GM12892 (cell line): ENCODE measurements around the gene VDR.

Experiments
- DNase-seq: peaks from one replicate; pipeline ENCODE4 v3.0.0; 2011; ENCODE audit not compliant: insufficient read length
- FAIRE-seq: peaks from 2 replicates; lab custom pipeline; 2011; peaks lifted over from hg19 to GRCh38; lab: Jason Lieb, UNC
- POLR2A ChIP-seq: IDR thresholded peaks from 2 replicates; pipeline ENCODE4 v1.6.1; 2011; ENCODE audit warnings: low read depth, low read length, control low read depth
- POLR2AphosphoS5 ChIP-seq: IDR thresholded peaks from 2 replicates; pipeline ENCODE4 v1.6.1; 2011; ENCODE audit warnings: low read depth, low read length, control low read depth
- TAF1 ChIP-seq: IDR thresholded peaks from 2 replicates; pipeline ENCODE4 v1.6.1; 2011; ENCODE audit warnings: low read depth, mild to moderate bottlenecking, control low read depth, low read length, borderline replicate concordance

VDR gene

DNA sequence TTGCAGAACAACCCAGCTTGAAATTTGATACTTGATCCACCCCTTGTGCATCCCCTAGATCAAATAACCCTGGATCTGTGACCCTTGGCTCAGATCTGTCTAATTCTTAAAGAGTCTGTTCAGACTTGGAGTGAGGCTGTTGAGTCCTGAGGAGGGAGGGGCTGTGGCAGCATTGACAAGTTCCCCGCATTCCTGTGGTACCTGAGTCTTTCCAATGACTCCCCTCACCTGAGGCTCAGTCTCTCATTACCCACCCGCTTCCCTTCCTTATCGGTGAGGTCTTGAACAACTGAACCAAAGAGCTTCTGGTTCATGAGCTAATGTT, 69.0 kb downstream of the VDR start:
- TF ChIP-seq POLR2A (no peak), TAF1 (no peak)
- FAIRE-seq, result peak; percentile 5
- no peak for DNase-seq

DNA sequence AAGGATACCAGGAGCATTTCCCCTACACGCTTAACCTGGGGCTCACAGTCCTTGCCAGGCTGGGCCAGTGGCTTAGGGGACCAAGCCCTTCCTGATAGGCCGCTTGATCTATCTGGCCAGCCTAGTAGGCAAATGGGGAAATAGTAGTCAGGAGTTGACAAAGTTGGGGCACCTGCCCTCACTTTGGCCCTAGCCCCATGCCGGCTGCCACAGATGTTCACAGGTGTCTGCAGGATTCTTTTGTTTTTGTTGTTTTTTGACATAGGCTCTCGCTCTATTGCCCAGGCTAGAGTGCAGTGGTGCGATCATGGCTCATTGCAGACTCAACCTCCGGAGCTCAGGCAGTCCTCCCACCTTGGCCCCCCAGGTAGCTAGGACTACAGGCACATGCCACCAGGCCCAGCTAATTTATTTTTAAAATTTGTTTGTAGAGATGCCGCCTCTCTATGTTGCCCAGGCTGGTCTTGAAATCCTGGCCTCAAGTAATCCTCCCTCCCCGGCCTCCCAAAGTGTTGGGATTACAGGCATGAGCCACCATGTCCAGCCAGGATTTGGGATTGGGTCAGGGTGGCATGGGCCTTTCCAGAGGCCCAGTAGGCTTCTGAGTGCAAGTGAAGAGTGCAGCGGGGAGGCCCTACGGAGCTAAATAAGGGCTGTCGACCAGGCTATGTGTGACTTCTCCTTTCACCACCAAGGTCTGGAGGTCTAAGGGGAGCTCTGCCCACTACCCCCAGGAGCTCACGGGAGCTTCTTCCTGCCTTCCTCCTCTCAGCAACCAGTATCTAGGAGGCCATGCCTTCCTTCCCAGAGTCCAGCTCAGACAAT, 69.6 kb downstream of the VDR start:
- DNase-seq (no peak), FAIRE-seq (no peak)
- TF ChIP-seq POLR2AphosphoS5, result no peak
- no peak for TF ChIP-seq POLR2A
- TF ChIP-seq TAF1, result no peak

DNA sequence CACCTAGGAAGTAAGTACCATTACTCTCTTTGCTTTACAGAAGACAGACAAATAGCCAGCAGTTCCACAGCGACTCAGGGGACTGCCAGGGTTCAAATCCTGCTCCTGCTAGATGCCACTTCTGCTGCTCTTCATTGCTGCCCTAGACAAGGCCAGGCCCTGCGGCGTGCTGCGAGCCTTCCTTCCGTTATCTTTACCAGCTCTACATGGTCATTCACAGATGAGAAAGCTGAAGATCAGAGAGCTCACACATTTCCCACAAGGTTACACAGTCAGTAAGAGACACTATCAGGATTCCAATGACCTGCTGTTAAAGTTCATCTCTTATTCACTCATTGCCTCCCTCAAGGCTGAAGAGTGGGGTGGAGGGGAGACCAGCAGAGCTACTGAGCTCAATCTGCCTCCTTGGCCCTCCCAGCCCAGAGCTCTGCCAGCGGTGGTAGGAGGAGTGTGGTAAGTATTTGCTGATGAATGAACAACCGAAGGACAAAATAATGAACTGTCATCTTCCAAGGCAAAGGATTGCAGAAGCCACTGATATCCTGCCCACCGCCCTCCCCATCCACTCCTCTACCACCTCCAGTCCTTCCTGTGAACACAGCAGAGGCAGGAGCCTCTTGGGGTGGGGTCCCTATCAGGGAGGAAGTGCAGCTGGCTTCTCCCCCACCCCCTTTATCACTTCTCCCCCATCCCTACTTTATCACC, 70.4 kb downstream of the VDR start:
- DNase-seq (no peak), FAIRE-seq (no peak)
- TF ChIP-seq POLR2A, result no peak
- no peak for TF ChIP-seq TAF1
- TF ChIP-seq POLR2AphosphoS5, result no peak

DNA sequence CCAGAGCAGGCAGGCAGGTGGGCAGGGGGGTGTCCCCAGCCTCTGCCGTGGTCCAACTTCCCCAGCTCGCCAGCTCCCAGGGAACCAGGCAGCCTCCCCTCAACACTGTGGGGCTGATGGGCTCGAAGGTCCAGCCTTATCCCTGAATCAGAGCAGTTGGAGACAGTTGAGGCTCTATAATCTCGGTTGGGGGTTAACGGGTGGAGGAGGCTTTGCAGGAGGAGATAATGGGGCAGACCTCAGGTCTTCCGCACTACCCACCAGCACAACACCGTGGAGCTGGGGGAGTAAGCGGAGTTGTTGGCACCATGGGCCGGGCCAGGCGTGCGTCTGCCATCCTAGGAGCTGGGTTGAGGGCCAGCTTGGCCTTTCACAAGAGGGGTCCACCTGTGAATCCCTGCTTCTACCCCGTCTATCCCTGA, 71.2 kb downstream of the VDR start:
- FAIRE-seq, result no peak
- no peak for DNase-seq
- TF ChIP-seq POLR2AphosphoS5, result no peak
- TF ChIP-seq TAF1, result no peak
- no peak for TF ChIP-seq POLR2A

DNA sequence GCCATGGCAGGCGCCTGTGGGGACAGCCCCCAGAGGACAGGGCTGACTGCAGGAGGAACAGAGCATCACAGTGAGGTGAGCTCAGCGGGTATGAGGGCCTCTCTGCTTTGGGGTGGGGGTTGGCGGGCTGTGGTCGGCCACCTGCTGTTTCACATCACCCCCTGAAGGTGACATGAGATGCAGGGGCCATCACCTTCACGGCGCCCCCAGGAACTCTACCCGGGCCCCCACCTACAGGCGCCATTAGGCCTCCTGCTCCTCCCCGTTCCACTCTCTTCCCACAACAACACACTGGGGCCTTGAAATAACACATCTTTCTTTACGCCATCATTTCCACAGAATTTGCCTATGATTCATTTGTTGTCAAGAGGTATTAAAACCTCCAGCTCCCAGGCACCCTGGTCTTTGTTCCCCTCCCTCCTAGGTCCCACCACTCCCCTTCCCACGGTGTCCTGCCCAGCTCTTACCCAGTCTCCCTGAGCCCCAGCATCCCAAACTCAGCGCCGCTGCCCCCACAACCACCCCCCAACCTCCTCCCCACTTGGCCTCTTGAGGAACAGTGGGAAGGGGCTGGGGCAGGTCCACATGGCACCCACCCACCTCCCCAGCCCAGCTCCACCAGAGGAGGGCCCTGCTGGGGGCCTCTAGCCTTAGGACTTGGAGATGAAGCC, 72.4 kb downstream of the VDR start:
- FAIRE-seq (peak; percentile 62), DNase-seq (peak; percentile 34)
- TF ChIP-seq TAF1, result no peak

DNA sequence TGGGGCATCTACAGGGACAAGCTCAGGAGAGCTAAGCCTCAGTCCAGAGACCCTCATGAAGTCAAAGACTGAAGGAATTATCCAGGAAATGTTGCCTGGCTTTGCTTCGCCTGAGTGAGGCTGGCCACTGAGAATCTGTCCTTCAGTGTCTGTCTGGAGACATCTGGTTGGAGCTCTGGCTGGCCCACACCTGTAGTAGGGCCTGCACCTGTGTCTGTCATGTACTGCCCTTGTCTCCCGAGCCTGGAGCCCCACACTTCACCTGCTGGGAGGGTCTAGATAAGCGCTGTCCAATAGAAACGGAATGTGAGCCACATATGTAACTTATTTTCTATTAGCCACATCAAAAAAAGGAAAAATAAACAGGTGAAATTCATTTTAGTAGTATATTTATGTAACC, 75.2 kb downstream of the VDR start:
- no peak for FAIRE-seq
- DNase-seq, result no peak
- TF ChIP-seq TAF1 (no peak), POLR2A (no peak), POLR2AphosphoS5 (no peak)

DNA sequence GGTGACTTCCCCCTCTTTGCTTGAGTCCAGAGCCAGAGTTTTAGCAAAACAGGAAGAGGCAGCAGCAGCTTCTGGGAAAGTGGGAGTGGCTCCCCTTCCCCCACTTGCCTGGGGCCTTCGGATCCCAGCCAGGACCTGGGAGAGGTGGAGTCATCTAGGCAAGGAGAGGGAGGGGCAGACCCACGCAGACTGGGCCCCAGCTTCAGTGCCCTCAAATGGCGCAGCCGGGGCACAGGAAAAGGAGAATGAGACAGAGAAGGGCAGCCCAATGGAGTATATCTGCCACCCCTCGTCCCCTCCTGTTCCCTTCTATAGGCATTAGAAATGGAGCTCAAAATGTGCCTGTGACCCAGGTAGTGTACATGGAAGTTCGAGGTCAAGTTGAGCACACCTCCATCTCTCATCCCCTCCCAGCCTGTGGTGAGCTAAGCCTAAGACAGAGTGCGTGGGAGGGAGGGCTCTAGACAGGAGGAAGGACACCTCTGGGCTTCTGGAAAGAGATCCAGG, 75.8 kb downstream of the VDR start:
- FAIRE-seq (no peak), DNase-seq (no peak)
- TF ChIP-seq TAF1 (no peak), POLR2AphosphoS5 (no peak), POLR2A (no peak)

DNA sequence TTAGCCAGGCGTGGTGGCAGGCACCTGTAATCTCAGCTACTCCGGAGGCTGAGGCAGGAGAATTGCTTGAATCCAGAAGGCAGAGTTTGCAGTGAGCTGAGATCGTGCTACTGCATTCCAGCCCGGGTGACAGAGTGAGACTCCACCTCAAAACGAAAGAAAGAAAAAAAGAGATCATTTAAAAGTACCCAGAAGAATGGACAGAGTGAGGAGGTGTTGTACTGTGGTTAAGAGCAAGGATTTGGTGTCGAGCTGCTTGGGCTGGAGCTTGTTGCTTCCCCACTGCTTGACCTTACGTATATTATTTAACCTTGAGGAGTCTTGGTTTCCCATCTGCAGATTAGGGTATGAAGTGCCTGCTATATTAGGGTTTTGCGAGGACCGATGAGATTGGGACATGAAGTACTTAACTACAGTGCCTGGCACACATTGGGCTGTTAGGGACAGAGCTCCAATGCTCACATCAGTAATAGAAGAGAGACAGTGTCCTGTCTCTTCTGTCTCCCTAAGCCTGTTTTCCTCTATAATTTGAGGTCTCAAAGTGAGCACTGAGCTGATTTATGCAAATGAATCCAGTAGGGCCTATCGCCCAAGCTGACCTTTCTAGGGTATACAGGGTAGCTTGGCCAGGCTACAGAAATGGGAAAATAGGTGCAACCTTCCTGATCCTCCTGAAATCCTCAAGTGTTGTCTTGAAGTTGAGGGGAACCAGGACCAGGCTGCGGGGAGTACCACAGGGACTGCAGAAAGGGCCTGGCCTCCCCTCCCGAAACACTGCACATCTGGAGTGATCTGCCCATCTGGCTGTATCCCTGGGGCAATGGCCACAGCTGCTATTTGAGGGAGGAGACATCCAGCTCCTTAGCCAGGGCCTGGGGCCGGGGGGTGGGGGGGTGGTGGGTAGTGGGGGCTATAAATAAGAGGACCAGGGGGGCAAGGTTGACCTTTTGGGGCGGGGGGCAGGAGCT, 76.5 kb downstream of the VDR start:
- no peak for TF ChIP-seq POLR2A
- FAIRE-seq, result no peak
- no peak for DNase-seq

DNA sequence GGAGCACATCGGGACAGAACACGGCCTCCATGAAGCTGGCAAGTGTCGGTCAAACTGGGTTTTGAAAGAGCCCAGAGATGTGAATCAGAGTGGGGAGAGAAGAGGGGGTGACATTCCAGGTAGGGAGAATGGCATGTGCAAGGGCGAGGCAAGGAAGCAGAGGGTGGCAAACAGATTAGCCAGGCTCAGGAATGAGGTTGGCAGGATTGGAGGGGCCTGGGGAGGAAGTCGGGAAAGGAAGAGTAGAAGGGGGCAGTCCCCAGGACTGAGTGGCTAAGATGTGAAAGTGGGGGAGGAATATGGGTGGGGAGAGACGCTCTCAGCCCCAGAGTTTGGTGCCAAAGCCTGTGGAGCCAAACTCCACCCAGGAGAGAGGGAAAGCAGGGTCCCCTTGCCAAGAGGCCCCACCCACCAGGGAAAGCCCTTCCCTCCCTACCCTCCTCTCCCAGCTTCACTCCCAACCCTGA, 79.6 kb downstream of the VDR start:
- TF ChIP-seq TAF1, result no peak
- TF ChIP-seq POLR2A, result no peak
- TF ChIP-seq POLR2AphosphoS5, result no peak
- DNase-seq (no peak), FAIRE-seq (no peak)

DNA sequence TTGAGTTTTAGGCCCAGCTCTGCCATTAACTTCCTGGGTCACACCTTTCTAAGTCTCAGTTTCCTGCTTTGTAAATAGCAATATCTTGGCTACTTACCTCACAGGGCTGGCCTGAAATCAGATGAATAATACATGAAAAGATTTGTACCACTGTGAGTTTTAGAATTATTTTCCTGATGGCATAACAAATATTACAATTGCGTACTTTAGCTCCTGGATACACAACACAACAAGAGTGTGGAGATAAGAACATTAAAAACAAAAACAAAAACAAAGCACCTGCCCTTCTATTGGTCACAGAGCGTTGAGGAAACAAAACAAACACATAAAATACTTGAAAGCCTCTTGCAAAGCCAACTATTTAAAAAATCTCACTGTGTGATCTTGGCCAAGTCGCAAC, 80.2 kb downstream of the VDR start:
- FAIRE-seq (no peak), DNase-seq (no peak)
- TF ChIP-seq POLR2A, result no peak
- no peak for TF ChIP-seq POLR2AphosphoS5
- no peak for TF ChIP-seq TAF1

DNA sequence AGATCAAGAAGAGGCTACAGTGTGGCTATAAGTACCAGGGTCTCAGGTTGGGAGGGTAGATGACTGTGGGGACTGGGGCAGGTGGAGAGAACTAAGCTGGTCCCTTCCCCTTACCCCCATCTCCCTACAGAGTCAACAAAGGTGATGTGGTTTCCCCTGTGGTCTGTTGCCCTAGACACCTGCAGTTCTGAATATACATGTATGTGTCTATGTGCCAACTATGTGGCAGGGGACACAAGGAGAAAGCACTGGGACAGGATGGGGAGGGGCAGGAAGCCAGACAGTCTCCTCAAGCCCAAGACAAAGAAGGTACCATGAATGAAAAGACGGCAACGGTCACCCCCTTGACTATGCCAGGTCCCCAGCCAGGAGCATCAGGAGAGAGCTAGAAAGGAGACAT, 80.6 kb downstream of the VDR start:
- DNase-seq (no peak), FAIRE-seq (no peak)
- no peak for TF ChIP-seq POLR2A
- no peak for TF ChIP-seq TAF1
- no peak for TF ChIP-seq POLR2AphosphoS5
